ENCODE data around the gene IFT88. TPM values are rescaled to one million over a fixed set of nuclear protein-coding genes. Genes with fewer than 3 reads are reported as not detected.
A peak's percentile ranks its signal among the peaks of the same experiment; 100 is the strongest.

Gene IFT88
- total and polyA plus RNA-seq, 2 of the 8 experiments (the other 6 are each of a cell fraction or from before 2014, with no cell fraction given), result 1.7 to 5.8 TPM

DNA sequence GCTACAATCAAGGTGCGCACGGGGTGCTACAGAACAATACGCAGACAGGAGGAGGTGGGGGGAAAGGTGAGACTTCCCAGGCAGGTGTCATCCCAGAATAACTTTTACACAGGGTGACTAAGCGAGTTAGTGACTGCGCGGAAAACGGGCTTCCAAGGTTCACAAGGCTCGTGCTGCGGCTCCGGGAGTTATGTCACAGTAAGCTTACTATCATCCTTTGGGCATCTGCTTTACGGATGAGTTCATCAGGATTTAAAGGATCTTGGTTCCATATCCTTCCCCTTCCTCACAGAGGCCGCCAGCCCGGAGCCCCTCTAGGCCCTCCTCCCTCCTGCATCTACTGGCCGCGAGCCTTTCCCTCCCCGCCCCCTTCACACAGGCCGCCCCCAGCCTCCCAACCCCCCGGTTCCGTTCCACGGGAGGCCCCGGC is 474 bp upstream of the IFT88 start:
- POLR2A ChIA-PET (ENCODE audit: partially characterized antibody), result no interaction called here
- no peak for FAIRE-seq
- peak in 1 of 2 experiments; percentile 17 for DNase-seq (ENCODE audit: low read depth in 1 of 2, low spot score in 2 of 2)

More for the DNA sequence above, 474 bp upstream of the IFT88 start:
- Histone ChIP-seq H4K8ac (ENCODE audit: extremely low read depth, insufficient read depth, low read length) (no peak overlapping the region; the same call in 1 of the 2 replicates), H2AFZ (ENCODE audit: low read length) (0 out of 2 replicates have a peak overlapping the region, but pooled peaks have one; percentile 78), H3K4me1 (replicated peaks in 1 of 4; ENCODE audit: control insufficient read depth in 3 of 4, insufficient read depth in 4 of 4, low read length in 3 of 4) (no peaks in the 10 kb centered on the region; a peak in 1 of 7 replicates), H3K56ac (replicated peaks; ENCODE audit: insufficient read length, low read depth, low read length) (peak overlapping the region; percentile 83), H3K27me3 (replicated peaks in 1 of 4; ENCODE audit: control insufficient read depth in 3 of 4, extremely low read depth in 1 of 4, insufficient read depth in 3 of 4, low read length in 3 of 4) (no peaks in the 10 kb centered on the region; a peak in 1 of 7 replicates), H2BK20ac (ENCODE audit: low read length) (no peak overlapping the region), H3K23me2 (ENCODE audit: low read depth, low read length) (peaks cover 6% of the 10 kb centered on the region), H2BK12ac (ENCODE audit: low read depth, low read length) (no peak overlapping the region), H3K4me2 (ENCODE audit: insufficient read depth in 1 of 2, low read depth in 2 of 2, low read length in 2 of 2) (peak overlapping the region; percentile 94 to 97), H4K91ac (replicated peaks; ENCODE audit: insufficient read length, low read length) (no peak overlapping the region), H4K20me1 (replicated peaks in 1 of 2; ENCODE audit: control insufficient read depth in 1 of 2, insufficient read depth in 2 of 2, low read length in 2 of 2) (no peaks in the 10 kb centered on the region), H3K4ac (replicated peaks; ENCODE audit: insufficient read length, low read depth, low read length) (no peak overlapping the region), H3K36me3 (ENCODE audit: control insufficient read depth in 2 of 4, insufficient read depth in 4 of 4, low read length in 3 of 4) (no peaks in the 10 kb centered on the region), H3K79me1 (ENCODE audit: low read depth, low read length) (no peaks in the 10 kb centered on the region), H2BK15ac (ENCODE audit: low read length) (no peak overlapping the region), H2BK120ac (replicated peaks; ENCODE audit: low read depth, low read length) (no peak overlapping the region), H2AK5ac (ENCODE audit: low read depth, low read length) (no peak overlapping the region), H3K9me3 (ENCODE audit: insufficient read depth in 2 of 2, low read depth in 1 of 2, low read length in 1 of 2) (no peaks in the 10 kb centered on the region), H3K4me3 (ENCODE audit: extremely low read depth in 1 of 4, insufficient read depth in 2 of 4, low read depth in 3 of 4, low read length in 4 of 4) (peak overlapping the region; percentile 61 to 96 (median 72)), H3K14ac (ENCODE audit: insufficient read length) (no peak overlapping the region), H3K27ac (ENCODE audit: low read depth, low read length) (no peak overlapping the region; the same call in 1 of the 2 replicates), H3K18ac (ENCODE audit: extremely low read depth, low read length) (peak overlapping the region; percentile 48), H3K23ac (ENCODE audit: insufficient read length) (no peak overlapping the region), H3K9ac (replicated peaks in 1 of 4; ENCODE audit: extremely low read depth in 1 of 4, low read depth in 3 of 4, low read length in 3 of 4) (peak overlapping the region in 1 of 4 experiments; percentile 82; a peak in 4 of 7 replicates), H2BK5ac (ENCODE audit: low read depth, low read length) (peak overlapping the region; percentile 78; the same call in 1 of the 2 replicates), H4K5ac (ENCODE audit: insufficient read length, low read depth, low read length) (no peak overlapping the region), H3K79me2 (ENCODE audit: control insufficient read depth in 1 of 2, insufficient read depth in 2 of 2, low read length in 2 of 2) (no peaks in the 10 kb centered on the region)
- WGBS, 2 experiments (ENCODE audit: extremely low coverage in 1 of 2, insufficient coverage in 1 of 2, insufficient read length in 1 of 2, insufficient replicate concordance in 2 of 2, low coverage in 1 of 2, low lambda C conversion rate in 2 of 2, missing lambda C conversion rate in 1 of 2), result 3% methylated on average over 11 of the region's 21 CpGs; no CpG with 5 or more reads in 1 of the 2 experiments
- TF ChIP-seq CEBPB (IDR thresholded peaks at IDR 0.05; ENCODE audit: low read depth, low read length), result no peak
- CTCF ChIA-PET (ENCODE audit: partially characterized antibody), result no interaction called here

All from H1 (cell line).